ENCODE results near the gene LMCD1. TPM values are rescaled to one million over a fixed set of nuclear protein-coding genes. Genes with fewer than 3 reads are reported as not detected.

Gene LMCD1
- total RNA-seq, 1 donor from 2014 or later = 9.5 TPM

- DNase-seq (ENCODE audit: low spot score) = no peak
- H3K4me1 Mint-ChIP-seq (ENCODE audit: unreplicated experiment) = no peaks in the 10 kb centered on the region
- no peaks in the 10 kb centered on the region for H3K9me3 Mint-ChIP-seq (ENCODE audit: unreplicated experiment)
- H3K36me3 Mint-ChIP-seq (ENCODE audit: low read depth, unreplicated experiment) = no peaks in the 10 kb centered on the region
- H3K4me3 Mint-ChIP-seq (ENCODE audit: unreplicated experiment) = no peak overlapping the region
- H3K27ac Mint-ChIP-seq (ENCODE audit: unreplicated experiment) = no peak overlapping the region
- no peak for TF ChIP-seq CTCF (IDR thresholded peaks at IDR 0.05; ENCODE audit: unreplicated experiment)
- no peaks in the 10 kb centered on the region for H3K27me3 Mint-ChIP-seq (ENCODE audit: unreplicated experiment)
Observed at GRCh38 chr3:8597219-8597853, 95.7 kb downstream of the LMCD1 start.

- H3K9me3 Mint-ChIP-seq (ENCODE audit: unreplicated experiment) = no peaks in the 10 kb centered on the region
- no peak for TF ChIP-seq CTCF (IDR thresholded peaks at IDR 0.05; ENCODE audit: unreplicated experiment)
Observed at GRCh38 chr3:8599146-8599545, 97.5 kb downstream of the LMCD1 start.

GRCh38 chr3:8600457-8600856 lies 98.8 kb downstream of the LMCD1 start:
- Mint-ChIP-seq H3K27me3 (ENCODE audit: unreplicated experiment) (no peaks in the 10 kb centered on the region), H3K4me1 (ENCODE audit: unreplicated experiment) (no peaks in the 10 kb centered on the region), H3K4me3 (ENCODE audit: unreplicated experiment) (no peak overlapping the region), H3K36me3 (ENCODE audit: low read depth, unreplicated experiment) (no peaks in the 10 kb centered on the region), H3K9me3 (ENCODE audit: unreplicated experiment) (no peaks in the 10 kb centered on the region), H3K27ac (ENCODE audit: unreplicated experiment) (no peak overlapping the region)
- no peak for TF ChIP-seq CTCF (IDR thresholded peaks at IDR 0.05; ENCODE audit: unreplicated experiment)
- DNase-seq (ENCODE audit: low spot score) = no peak

More at GRCh38 chr3:8599146-8599545, 97.5 kb downstream of the LMCD1 start:
- Mint-ChIP-seq H3K4me3 (ENCODE audit: unreplicated experiment) (no peak overlapping the region), H3K27ac (ENCODE audit: unreplicated experiment) (no peak overlapping the region), H3K4me1 (ENCODE audit: unreplicated experiment) (no peaks in the 10 kb centered on the region), H3K36me3 (ENCODE audit: low read depth, unreplicated experiment) (no peaks in the 10 kb centered on the region), H3K27me3 (ENCODE audit: unreplicated experiment) (no peaks in the 10 kb centered on the region)
- DNase-seq (ENCODE audit: low spot score) = no peak

GRCh38 chr3:8603115-8603710 lies 101.6 kb downstream of the LMCD1 start:
- no peak for TF ChIP-seq CTCF (IDR thresholded peaks at IDR 0.05; ENCODE audit: unreplicated experiment)
- no peak overlapping the region for H3K27ac Mint-ChIP-seq (ENCODE audit: unreplicated experiment)
- no peaks in the 10 kb centered on the region for H3K9me3 Mint-ChIP-seq (ENCODE audit: unreplicated experiment)
- peaks cover 2% of the 10 kb centered on the region for H3K27me3 Mint-ChIP-seq (ENCODE audit: unreplicated experiment)
- no peak for DNase-seq (ENCODE audit: low spot score)
- no peak overlapping the region for H3K4me3 Mint-ChIP-seq (ENCODE audit: unreplicated experiment)
- peaks cover 3% of the 10 kb centered on the region for H3K4me1 Mint-ChIP-seq (ENCODE audit: unreplicated experiment)
- H3K36me3 Mint-ChIP-seq (ENCODE audit: low read depth, unreplicated experiment) = no peaks in the 10 kb centered on the region

GRCh38 chr3:8604006-8604405 lies 102.4 kb downstream of the LMCD1 start:
- Mint-ChIP-seq H3K36me3 (ENCODE audit: low read depth, unreplicated experiment) (no peaks in the 10 kb centered on the region), H3K27ac (ENCODE audit: unreplicated experiment) (no peak overlapping the region), H3K27me3 (ENCODE audit: unreplicated experiment) (peaks cover 6% of the 10 kb centered on the region), H3K9me3 (ENCODE audit: unreplicated experiment) (no peaks in the 10 kb centered on the region), H3K4me1 (ENCODE audit: unreplicated experiment) (peaks cover 3% of the 10 kb centered on the region), H3K4me3 (ENCODE audit: unreplicated experiment) (no peak overlapping the region)
- DNase-seq (ENCODE audit: low spot score) = no peak
- no peak for TF ChIP-seq CTCF (IDR thresholded peaks at IDR 0.05; ENCODE audit: unreplicated experiment)

All from endothelial cell (in vitro differentiated cells).